Gastrocnemius medialis (tissue), 4 donors: ENCODE measurements around the gene PARP8. TPM values are rescaled to one million over a fixed set of nuclear protein-coding genes. Genes with fewer than 3 reads are reported as not detected.

Experiments
- ATAC-seq, 2 donors: fragments of 150-250 bp; one replicate each; pipeline ENCODE4 v1.9.1; 2016
- DNase-seq, 2 donors: peaks; one replicate each; pipeline ENCODE4 v3.0.0-alpha.2; 2019
- H3K27ac ChIP-seq, 4 donors: fragments of 200-600 bp; sonication (generic); 1 replicate in 1 of 4; 2 replicates in 3 of 4; pipeline ENCODE4 v1.5.1; 2016 to 2018; ENCODE audit warnings: mild to moderate bottlenecking in 2 of 4, moderate library complexity in 1 of 4
- H3K27me3 ChIP-seq, 3 donors: fragments of 200-600 bp; sonication (generic) in 2 of 3; 1 replicate in 1 of 3; 2 replicates in 2 of 3; pipeline versions ENCODE4 v1.5.1 to v1.6.0; 2016 to 2019; ENCODE audit warnings: mild to moderate bottlenecking in 1 of 3, moderate library complexity in 1 of 3
- H3K36me3 ChIP-seq, 2 donors: fragments of 200-600 bp; sonication (generic) in 1 of 2; one replicate each; pipeline ENCODE4 v1.5.1; 2017 to 2018
- H3K4me1 ChIP-seq, 2 donors: fragments of 200-600 bp; sonication (generic) in 1 of 2; one replicate each; pipeline ENCODE4 v1.5.1; 2016 to 2017; ENCODE audit warnings: mild to moderate bottlenecking in 2 of 2
- H3K4me3 ChIP-seq, 4 donors: fragments of 200-600 bp; sonication (generic) in 3 of 4; 1 replicate in 1 of 4; 2 replicates in 3 of 4; pipeline ENCODE4 v1.5.1; 2016 to 2019; ENCODE audit warnings: mild to moderate bottlenecking in 2 of 4
- H3K9me3 ChIP-seq, 3 donors: fragments of 200-600 bp; sonication (generic) in 2 of 3; 1 replicate in 1 of 3; 2 replicates in 2 of 3; pipeline ENCODE4 v1.5.1; 2016 to 2019
- POLR2A ChIP-seq, 2 donors: fragments of 450-650 bp; IDR thresholded peaks; one replicate each; pipeline ENCODE4 v1.6.1; 2017; ENCODE audit warnings: antibody characterized with exemption in 2 of 2, mild to moderate bottlenecking in 2 of 2, moderate library complexity in 2 of 2
- in situ Hi-C, 4 donors: fragments of 200-750 bp; cut with MboI; loops; one replicate each; pipeline versions ENCODE4 v1.15.0 to v1.8.0; 2017; ENCODE audit warnings: low sequenced_read_pairs in 4 of 4
- intact Hi-C: fragments of 100-400 bp; cut with DNase I; formaldehyde crosslinking; loops from one replicate; pipeline ENCODE4 v1.15.1; 2023; ENCODE audit warnings: low total_unique reads
- total RNA-seq, 4 donors: library from RNA; depleted of rRNA; stranded (reverse); fragments of >200 nt; gene quantifications; one replicate each; pipeline versions ENCODE4 v1.1.0 to v1.2.3, GENCODE V29; 2016
- TF ChIP-seq, protein P1 (sequence below), 5 experiments: fragments of 450-650 bp in 3 of 5; fragments of 200-600 bp in 2 of 5; sonication (generic) in 2 of 5; IDR thresholded peaks in 4 of 5; conservative IDR thresholded peaks in 1 of 5; 1 replicate in 4 of 5; 2 replicates in 1 of 5; pipeline ENCODE4 v1.5.1; 2016 to 2019; ENCODE audit warnings: antibody characterized with exemption in 5 of 5, mild to moderate bottlenecking in 3 of 5, moderate library complexity in 3 of 5

Gene PARP8
- total RNA-seq, 4 donors from 2014 or later, result 1.0 to 1.9 (median 1.5) TPM

DNA sequence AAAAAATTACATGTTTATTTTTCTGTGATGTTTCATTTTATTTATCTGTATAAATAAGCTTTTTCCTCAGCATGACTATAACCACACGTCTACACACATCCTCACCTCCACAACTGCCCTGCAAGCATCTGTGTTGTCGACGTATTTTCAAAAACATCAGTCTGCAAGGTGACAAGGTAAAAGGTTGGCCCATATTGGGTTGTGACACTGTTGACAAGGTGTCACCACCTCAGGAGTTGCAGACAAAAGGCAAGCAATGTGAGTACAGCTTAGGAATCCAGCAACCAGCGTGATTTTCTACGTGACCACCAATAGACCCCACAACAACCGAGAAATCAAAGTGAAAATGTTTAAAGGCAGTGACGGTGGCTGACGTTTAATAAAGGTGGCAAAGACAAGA is 187.6 kb downstream of the PARP8 start:
- in situ Hi-C loops, result no loop called here
- no peaks in the 10 kb centered on the region for H3K9me3 ChIP-seq
- TF ChIP-seq, protein P1, sequence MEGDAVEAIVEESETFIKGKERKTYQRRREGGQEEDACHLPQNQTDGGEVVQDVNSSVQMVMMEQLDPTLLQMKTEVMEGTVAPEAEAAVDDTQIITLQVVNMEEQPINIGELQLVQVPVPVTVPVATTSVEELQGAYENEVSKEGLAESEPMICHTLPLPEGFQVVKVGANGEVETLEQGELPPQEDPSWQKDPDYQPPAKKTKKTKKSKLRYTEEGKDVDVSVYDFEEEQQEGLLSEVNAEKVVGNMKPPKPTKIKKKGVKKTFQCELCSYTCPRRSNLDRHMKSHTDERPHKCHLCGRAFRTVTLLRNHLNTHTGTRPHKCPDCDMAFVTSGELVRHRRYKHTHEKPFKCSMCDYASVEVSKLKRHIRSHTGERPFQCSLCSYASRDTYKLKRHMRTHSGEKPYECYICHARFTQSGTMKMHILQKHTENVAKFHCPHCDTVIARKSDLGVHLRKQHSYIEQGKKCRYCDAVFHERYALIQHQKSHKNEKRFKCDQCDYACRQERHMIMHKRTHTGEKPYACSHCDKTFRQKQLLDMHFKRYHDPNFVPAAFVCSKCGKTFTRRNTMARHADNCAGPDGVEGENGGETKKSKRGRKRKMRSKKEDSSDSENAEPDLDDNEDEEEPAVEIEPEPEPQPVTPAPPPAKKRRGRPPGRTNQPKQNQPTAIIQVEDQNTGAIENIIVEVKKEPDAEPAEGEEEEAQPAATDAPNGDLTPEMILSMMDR (IDR thresholded peaks at IDR 0.05 in 4 of 5, conservative IDR thresholded peaks at IDR 0.05 in 1 of 5), result no peak
- TF ChIP-seq POLR2A (IDR thresholded peaks at IDR 0.05), result no peak
- H3K27me3 ChIP-seq, result no peaks in the 10 kb centered on the region
- H3K36me3 ChIP-seq, result no peaks in the 10 kb centered on the region
- H3K4me1 ChIP-seq, result no peaks in the 10 kb centered on the region
- intact Hi-C loops, result no loop called here
- ATAC-seq, result no peak
- no peak overlapping the region for H3K4me3 ChIP-seq
- no peak for DNase-seq
- no peak overlapping the region for H3K27ac ChIP-seq

DNA sequence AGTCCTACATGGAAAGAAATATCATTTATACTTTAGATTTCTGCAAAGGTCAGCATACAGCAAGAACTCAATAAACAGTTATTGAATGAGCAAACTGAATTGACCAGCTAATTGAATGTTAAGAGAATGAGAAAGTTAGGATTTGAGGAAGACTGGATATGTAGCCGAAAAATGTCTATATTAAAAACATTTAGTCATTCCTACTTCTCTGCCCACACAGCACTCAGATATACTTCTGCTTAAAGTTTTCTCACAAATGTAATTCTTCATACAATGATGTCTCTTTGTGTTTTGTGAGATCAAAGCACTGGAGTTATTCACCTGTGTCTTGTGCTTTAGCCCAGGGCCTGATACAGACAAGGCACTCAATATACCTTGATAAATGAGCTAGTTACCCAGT is 188.6 kb downstream of the PARP8 start:
- Histone ChIP-seq H3K27me3 (no peaks in the 10 kb centered on the region), H3K4me1 (no peaks in the 10 kb centered on the region), H3K36me3 (no peaks in the 10 kb centered on the region), H3K4me3 (no peak overlapping the region), H3K9me3 (no peaks in the 10 kb centered on the region), H3K27ac (no peak overlapping the region)
- no peak for TF ChIP-seq POLR2A (IDR thresholded peaks at IDR 0.05)
- TF ChIP-seq, protein P1 (IDR thresholded peaks at IDR 0.05 in 4 of 5, conservative IDR thresholded peaks at IDR 0.05 in 1 of 5), result no peak
- in situ Hi-C loops, result no loop called here
- intact Hi-C loops, result no loop called here
- ATAC-seq (no peak), DNase-seq (no peak)

DNA sequence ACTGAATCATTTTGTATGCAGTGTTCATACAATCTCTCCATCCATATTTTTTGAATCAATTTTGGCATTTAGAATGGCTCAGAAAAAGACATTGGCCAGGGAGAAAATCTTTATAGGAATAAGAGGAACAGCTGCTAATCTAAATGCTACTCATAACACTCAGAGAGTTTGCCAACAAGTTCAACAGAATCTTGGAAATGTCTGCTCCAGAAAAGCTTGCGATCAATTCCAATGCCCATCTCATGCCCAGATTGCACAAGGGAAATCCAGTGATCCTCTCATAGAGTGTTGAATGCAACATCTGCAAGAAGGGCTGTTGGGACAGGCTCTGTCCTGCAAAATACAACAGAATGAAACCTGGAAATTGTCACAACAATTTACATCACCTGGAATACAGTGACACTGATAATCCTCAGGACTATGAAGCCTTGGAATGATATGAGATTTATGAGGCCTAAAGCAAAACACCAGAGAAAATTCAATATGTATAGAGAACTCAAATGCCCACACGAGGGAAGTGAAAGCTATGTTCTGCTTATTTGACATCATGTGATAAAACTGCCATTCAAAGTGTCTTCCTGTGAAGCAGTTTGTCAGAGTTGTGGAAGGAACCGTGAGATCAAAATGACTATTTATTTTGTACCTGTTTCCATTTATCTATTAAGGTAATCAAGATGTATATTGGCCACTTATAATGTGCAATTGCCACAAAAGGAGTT is 190.1 kb downstream of the PARP8 start:
- intact Hi-C loops, result no loop called here
- Histone ChIP-seq H3K4me1 (no peaks in the 10 kb centered on the region), H3K4me3 (no peak overlapping the region), H3K27me3 (no peaks in the 10 kb centered on the region), H3K36me3 (no peaks in the 10 kb centered on the region), H3K27ac (no peak overlapping the region), H3K9me3 (no peaks in the 10 kb centered on the region)
- in situ Hi-C loops, result no loop called here
- TF ChIP-seq, protein P1 (IDR thresholded peaks at IDR 0.05 in 4 of 5, conservative IDR thresholded peaks at IDR 0.05 in 1 of 5), result no peak
- TF ChIP-seq POLR2A (IDR thresholded peaks at IDR 0.05), result no peak
- DNase-seq (no peak), ATAC-seq (no peak)

DNA sequence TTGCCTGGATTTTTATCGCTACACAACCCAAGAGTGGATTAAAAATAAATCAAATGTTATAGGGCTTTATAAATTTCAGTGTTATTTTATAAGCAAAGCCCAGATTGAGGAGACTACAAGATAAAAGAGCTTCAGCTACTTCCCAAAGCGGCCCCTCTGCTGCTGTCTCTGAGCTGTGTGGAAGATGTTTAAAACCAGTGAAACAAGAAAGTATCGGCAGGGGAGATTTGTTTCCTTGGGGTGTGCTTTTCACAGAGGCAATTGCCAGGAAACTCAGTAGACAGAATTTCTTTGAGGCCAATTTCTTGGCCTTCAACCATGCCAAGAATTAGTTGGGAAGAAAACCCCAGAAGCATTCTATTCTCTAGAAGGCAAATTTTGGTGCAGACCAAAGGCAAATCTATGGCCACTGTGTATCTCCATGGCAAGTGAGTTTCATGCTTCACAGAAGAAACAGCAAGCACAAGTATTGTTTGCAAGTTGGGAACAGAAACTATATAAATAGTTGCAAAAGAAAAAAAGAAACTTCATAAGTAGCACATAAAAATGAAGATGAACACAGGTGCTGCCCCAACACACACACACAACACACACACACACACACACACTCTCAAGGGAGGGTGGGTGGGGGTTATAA is 197.2 kb downstream of the PARP8 start:
- TF ChIP-seq, protein P1 (IDR thresholded peaks at IDR 0.05 in 4 of 5, conservative IDR thresholded peaks at IDR 0.05 in 1 of 5), result no peak
- TF ChIP-seq POLR2A (IDR thresholded peaks at IDR 0.05), result no peak
- Histone ChIP-seq H3K9me3 (no peaks in the 10 kb centered on the region), H3K4me1 (no peaks in the 10 kb centered on the region), H3K27ac (no peak overlapping the region), H3K27me3 (no peaks in the 10 kb centered on the region), H3K36me3 (no peaks in the 10 kb centered on the region), H3K4me3 (no peak overlapping the region)
- no peak for DNase-seq
- intact Hi-C loops, result no loop called here
- in situ Hi-C loops, result no loop called here
- ATAC-seq, result no peak
